Breast epithelium (tissue), 4 donors: Measurements from ENCODE around the gene UGT1A9. TPM values are rescaled to one million over a fixed set of nuclear protein-coding genes. Genes with fewer than 3 reads are reported as not detected.

Experiments
- DNase-seq, 2 donors: peaks; one replicate each; pipeline ENCODE4 v3.0.0-alpha.2; 2019; ENCODE audit warnings: low spot score in 2 of 2
- H3K27ac ChIP-seq, 2 donors: fragments of 200-600 bp; sonication (generic) in 1 of 2; one replicate each; pipeline ENCODE4 v1.5.1; 2016 to 2019; ENCODE audit warnings: mild to moderate bottlenecking in 1 of 2
- H3K27me3 ChIP-seq, 2 donors: fragments of 200-600 bp; sonication (generic) in 1 of 2; one replicate each; pipeline versions ENCODE4 v1.5.1 to v1.6.0; 2017 to 2019; ENCODE audit warnings: control low read depth in 1 of 2, mild to moderate bottlenecking in 1 of 2
- H3K36me3 ChIP-seq: fragments of 200-600 bp; one replicate; pipeline ENCODE4 v1.5.1; 2019
- H3K4me1 ChIP-seq, 2 donors: fragments of 200-600 bp; sonication (generic); one replicate each; pipeline ENCODE4 v1.5.1; 2016 to 2019; ENCODE audit warnings: control low read depth in 1 of 2
- H3K4me3 ChIP-seq, 3 donors: fragments of 200-600 bp; sonication (generic); 1 replicate in 2 of 3; 2 replicates in 1 of 3; pipeline ENCODE4 v1.5.1; 2016 to 2019; ENCODE audit warnings: mild to moderate bottlenecking in 3 of 3, moderate library complexity in 2 of 3
- H3K9me3 ChIP-seq, 2 donors: fragments of 200-600 bp; sonication (generic) in 1 of 2; one replicate each; pipeline ENCODE4 v1.5.1; 2016 to 2019; ENCODE audit warnings: control low read depth in 1 of 2
- CTCF ChIP-seq, 3 donors: fragments of 450-650 bp; IDR thresholded peaks; one replicate each; pipeline ENCODE4 v1.5.1; 2016 to 2017; ENCODE audit warnings: antibody characterized with exemption in 3 of 3, mild to moderate bottlenecking in 3 of 3, moderate library complexity in 3 of 3
- POLR2A ChIP-seq: fragments of 450-650 bp; IDR thresholded peaks from one replicate; pipeline ENCODE4 v1.6.1; 2016; ENCODE audit warnings: antibody characterized with exemption, mild to moderate bottlenecking, moderate library complexity
- POLR2AphosphoS5 ChIP-seq, 3 donors: sonication (generic); formaldehyde crosslinking; IDR thresholded peaks; one replicate each; pipeline ENCODE4 v1.6.1; 2017; ENCODE audit warnings: antibody characterized with exemption in 3 of 3
- intact Hi-C: fragments of 100-400 bp; cut with DNase I; formaldehyde crosslinking; loops from one replicate; pipeline ENCODE4 v1.15.1; 2023; ENCODE audit warnings: low total_unique reads
- total RNA-seq, 3 donors: library from RNA; depleted of rRNA; stranded (reverse); fragments of >200 nt; gene quantifications; one replicate each; pipeline ENCODE4 v1.1.0, GENCODE V29; 2016

UGT1A9 gene
- total RNA-seq, 3 donors from 2014 or later = not detected

- intact Hi-C loops = no loop called here
These were observed 124.6 kb downstream of the UGT1A9 start for GRCh38 chr2:233796254-233796653.

GRCh38 chr2:233798335-233799086 lies 126.8 kb downstream of the UGT1A9 start:
- TF ChIP-seq POLR2AphosphoS5 (IDR thresholded peaks at IDR 0.05) = no peak
- no peak for TF ChIP-seq POLR2A
- TF ChIP-seq CTCF (IDR thresholded peaks at IDR 0.05) = no peak
- intact Hi-C loops = no loop called here
- peak in 1 of 2 donors; percentile 8 for DNase-seq
- Histone ChIP-seq H3K27me3 (no peaks in the 10 kb centered on the region), H3K9me3 (no peaks in the 10 kb centered on the region), H3K27ac (no peak overlapping the region), H3K36me3 (no peaks in the 10 kb centered on the region), H3K4me1 (no peaks in the 10 kb centered on the region), H3K4me3 (no peak overlapping the region)

More at GRCh38 chr2:233796254-233796653, 124.6 kb downstream of the UGT1A9 start:
- no peaks in the 10 kb centered on the region for H3K9me3 ChIP-seq
- H3K27ac ChIP-seq = no peak overlapping the region
- H3K27me3 ChIP-seq = no peaks in the 10 kb centered on the region
- TF ChIP-seq POLR2AphosphoS5 (IDR thresholded peaks at IDR 0.05) (no peak), POLR2A (no peak), CTCF (IDR thresholded peaks at IDR 0.05) (no peak)
- DNase-seq = no peak
- no peaks in the 10 kb centered on the region for H3K36me3 ChIP-seq
- H3K4me1 ChIP-seq = no peaks in the 10 kb centered on the region
- H3K4me3 ChIP-seq = no peak overlapping the region

GRCh38 chr2:233799087-233799665 lies 127.5 kb downstream of the UGT1A9 start:
- TF ChIP-seq POLR2A = no peak
- no peak for TF ChIP-seq POLR2AphosphoS5 (IDR thresholded peaks at IDR 0.05)
- no peak for TF ChIP-seq CTCF (IDR thresholded peaks at IDR 0.05)
- intact Hi-C loops = no loop called here
- Histone ChIP-seq H3K9me3 (no peaks in the 10 kb centered on the region), H3K27me3 (no peaks in the 10 kb centered on the region), H3K4me3 (no peak overlapping the region), H3K4me1 (no peaks in the 10 kb centered on the region), H3K36me3 (no peaks in the 10 kb centered on the region), H3K27ac (no peak overlapping the region)
- DNase-seq = peak in 1 of 2 donors; percentile 7

- no peak for DNase-seq
- no peaks in the 10 kb centered on the region for H3K9me3 ChIP-seq
- intact Hi-C loops = no loop called here
- no peaks in the 10 kb centered on the region for H3K4me1 ChIP-seq
- no peak overlapping the region for H3K4me3 ChIP-seq
- no peaks in the 10 kb centered on the region for H3K36me3 ChIP-seq
- H3K27me3 ChIP-seq = no peaks in the 10 kb centered on the region
- TF ChIP-seq CTCF (IDR thresholded peaks at IDR 0.05) = no peak
- no peak for TF ChIP-seq POLR2AphosphoS5 (IDR thresholded peaks at IDR 0.05)
- no peak for TF ChIP-seq POLR2A
- H3K27ac ChIP-seq = no peak overlapping the region
These were observed 128.0 kb downstream of the UGT1A9 start for GRCh38 chr2:233799716-233800115.

GRCh38 chr2:233800208-233800607 lies 128.5 kb downstream of the UGT1A9 start:
- no peak overlapping the region for H3K4me3 ChIP-seq
- no peaks in the 10 kb centered on the region for H3K9me3 ChIP-seq
- DNase-seq = peak in 1 of 2 donors; percentile 2
- intact Hi-C loops = no loop called here
- H3K4me1 ChIP-seq = no peaks in the 10 kb centered on the region
- no peaks in the 10 kb centered on the region for H3K27me3 ChIP-seq
- TF ChIP-seq POLR2AphosphoS5 (IDR thresholded peaks at IDR 0.05) (no peak), CTCF (IDR thresholded peaks at IDR 0.05) (no peak), POLR2A (no peak)
- H3K36me3 ChIP-seq = no peaks in the 10 kb centered on the region
- no peak overlapping the region for H3K27ac ChIP-seq
